H1 (cell line): Measurements from ENCODE around the gene ITGB5. TPM values are rescaled to one million over a fixed set of nuclear protein-coding genes. Genes with fewer than 3 reads are reported as not detected.

Experiments used
- CBX8 ChIP-seq: fragments of 300-800, 300-1000 bp; sonication (generic); IDR thresholded peaks from 2 replicates; pipeline ENCODE4 v1.7.1; 2016; ENCODE audit warnings: low read depth, low read length, borderline replicate concordance
- CREB1 ChIP-seq: IDR thresholded peaks from 2 replicates; pipeline ENCODE4 v1.6.1; 2012; ENCODE audit warnings: inconsistent platforms
- EZH2 ChIP-seq: fragments of 200-600 bp; sonication (generic); IDR thresholded peaks from 2 replicates; pipeline ENCODE4 v1.7.1; 2012; ENCODE audit warnings: low read depth, mild to moderate bottlenecking, moderate library complexity, low read length, inconsistent platforms; ENCODE audit not compliant: severe bottlenecking
- HDAC6 ChIP-seq: IDR thresholded peaks from one replicate; pipeline ENCODE4 v1.7.1; 2012; ENCODE audit warnings: low read depth, mild to moderate bottlenecking, inconsistent platforms, low read length, moderate library complexity
- KDM5A ChIP-seq: fragments of 200-600 bp; IDR thresholded peaks from 2 replicates; pipeline ENCODE4 v1.7.1; 2012; ENCODE audit warnings: mild to moderate bottlenecking, low read length, inconsistent platforms, mixed read lengths
- polyA plus RNA-seq, 7 experiments: library from polyadenylated mRNA; depleted of rRNA in 3 of 7; stranded (reverse) in 5 of 7; unstranded in 2 of 7; fragments of >200 nt in 5 of 7; fragments of 200-250 nt in 2 of 7; gene quantifications; 1 replicate in 5 of 7; 2 replicates in 1 of 7; 4 replicates in 1 of 7; pipeline versions ENCODE4 v1.2.1 to v1.2.3, GENCODE V29; 2011 to 2013; ENCODE audit warnings: missing spikeins in 2 of 7, mixed read lengths in 2 of 7
- total RNA-seq: library from RNA; stranded (reverse); fragmentation: NEBNext Ultra II Directional; extraction: Animal tissue kit (Norgen Biotek cat#: 25700); gene quantifications from 2 replicates; pipeline ENCODE4 v1.2.1, GENCODE V29; 2021
- TF ChIP-seq, protein P1 (sequence below): IDR thresholded peaks from 2 replicates; pipeline ENCODE4 v1.6.1; 2012; ENCODE audit warnings: low read length, inconsistent platforms

The ITGB5 gene
- total and polyA plus RNA-seq, 2 of the 8 experiments (the other 6 are each of a cell fraction or from before 2014, with no cell fraction given) = 101 to 268 TPM

DNA sequence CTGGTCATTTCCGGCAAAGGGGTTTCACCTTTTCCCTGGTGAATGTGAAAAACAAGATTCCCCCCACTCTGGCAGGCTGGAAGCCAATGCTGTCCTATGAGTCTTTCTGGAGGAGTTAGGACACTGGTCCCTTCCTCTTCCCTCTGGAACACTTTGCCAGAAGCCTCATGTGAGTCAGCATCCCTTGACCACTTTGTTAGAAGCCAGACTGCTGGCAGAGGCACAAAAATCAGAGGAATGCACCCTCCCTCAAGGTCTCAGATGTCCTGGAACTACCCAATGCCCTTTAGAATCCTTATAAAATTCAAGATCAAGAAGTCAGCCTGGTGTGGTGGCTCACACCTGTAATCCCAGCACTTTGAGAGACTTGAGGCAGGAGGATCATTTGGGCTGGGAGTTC is 26.6 kb downstream of the ITGB5 start (continued):
- TF ChIP-seq EZH2 (no peak), CREB1 (no peak), KDM5A (no peak), HDAC6 (no peak), CBX8 (no peak)
- TF ChIP-seq, protein P1, sequence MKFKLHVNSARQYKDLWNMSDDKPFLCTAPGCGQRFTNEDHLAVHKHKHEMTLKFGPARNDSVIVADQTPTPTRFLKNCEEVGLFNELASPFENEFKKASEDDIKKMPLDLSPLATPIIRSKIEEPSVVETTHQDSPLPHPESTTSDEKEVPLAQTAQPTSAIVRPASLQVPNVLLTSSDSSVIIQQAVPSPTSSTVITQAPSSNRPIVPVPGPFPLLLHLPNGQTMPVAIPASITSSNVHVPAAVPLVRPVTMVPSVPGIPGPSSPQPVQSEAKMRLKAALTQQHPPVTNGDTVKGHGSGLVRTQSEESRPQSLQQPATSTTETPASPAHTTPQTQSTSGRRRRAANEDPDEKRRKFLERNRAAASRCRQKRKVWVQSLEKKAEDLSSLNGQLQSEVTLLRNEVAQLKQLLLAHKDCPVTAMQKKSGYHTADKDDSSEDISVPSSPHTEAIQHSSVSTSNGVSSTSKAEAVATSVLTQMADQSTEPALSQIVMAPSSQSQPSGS = no peak
